A549 (cell line): ENCODE measurements around the gene NDFIP1.

Experiments
- BCL3 ChIP-seq: fragments of >200 bp; sonication (Bioruptor Twin); formaldehyde crosslinking; IDR thresholded peaks from 3 replicates; pipeline ENCODE4 v1.6.1; 2016
- CEBPB ChIP-seq, 2 experiments: fragments of >200 bp in 1 of 2; sonication (Bioruptor Twin) in 1 of 2; formaldehyde crosslinking in 1 of 2; IDR thresholded peaks; 2 replicates each; pipeline ENCODE4 v1.6.1; 2012 to 2016
- CTCF ChIP-seq: fragments of >200 bp; sonication (Bioruptor Twin); formaldehyde crosslinking; IDR thresholded peaks from 3 replicates; pipeline ENCODE4 v1.5.1; 2016
- EP300 ChIP-seq, 2 experiments: fragments of >200 bp; sonication (Bioruptor Twin); formaldehyde crosslinking; IDR thresholded peaks; 2 replicates in 1 of 2; 3 replicates in 1 of 2; pipeline ENCODE4 v1.6.1; 2016 to 2017
- HMGXB4 ChIP-seq: fragments of 250-450 bp; sonication (Bioruptor Pico); IDR thresholded peaks from 2 replicates; pipeline ENCODE4 v1.5.0; 2021; ENCODE audit warnings: mild to moderate bottlenecking, moderate library complexity, borderline replicate concordance
- POLR2A ChIP-seq: IDR thresholded peaks from 2 replicates; pipeline ENCODE4 v1.6.1; 2012; ENCODE audit warnings: mild to moderate bottlenecking, low read length
- RFX5 ChIP-seq: fragments of 450-650 bp; IDR thresholded peaks from 2 replicates; pipeline ENCODE4 v1.7.1; 2014; ENCODE audit warnings: antibody characterized with exemption, mild to moderate bottlenecking, moderate library complexity
- TF ChIP-seq, protein P1 (sequence below): fragments of 200-600 bp; sonication (generic); IDR thresholded peaks from 2 replicates; pipeline ENCODE4 v1.6.1; 2016; ENCODE audit warnings: antibody characterized with exemption, mild to moderate bottlenecking, moderate library complexity

- no peak for TF ChIP-seq HMGXB4 (CRISPR knock-in tag)
- TF ChIP-seq BCL3 = no peak
- no peak for TF ChIP-seq POLR2A
- TF ChIP-seq, protein P1, sequence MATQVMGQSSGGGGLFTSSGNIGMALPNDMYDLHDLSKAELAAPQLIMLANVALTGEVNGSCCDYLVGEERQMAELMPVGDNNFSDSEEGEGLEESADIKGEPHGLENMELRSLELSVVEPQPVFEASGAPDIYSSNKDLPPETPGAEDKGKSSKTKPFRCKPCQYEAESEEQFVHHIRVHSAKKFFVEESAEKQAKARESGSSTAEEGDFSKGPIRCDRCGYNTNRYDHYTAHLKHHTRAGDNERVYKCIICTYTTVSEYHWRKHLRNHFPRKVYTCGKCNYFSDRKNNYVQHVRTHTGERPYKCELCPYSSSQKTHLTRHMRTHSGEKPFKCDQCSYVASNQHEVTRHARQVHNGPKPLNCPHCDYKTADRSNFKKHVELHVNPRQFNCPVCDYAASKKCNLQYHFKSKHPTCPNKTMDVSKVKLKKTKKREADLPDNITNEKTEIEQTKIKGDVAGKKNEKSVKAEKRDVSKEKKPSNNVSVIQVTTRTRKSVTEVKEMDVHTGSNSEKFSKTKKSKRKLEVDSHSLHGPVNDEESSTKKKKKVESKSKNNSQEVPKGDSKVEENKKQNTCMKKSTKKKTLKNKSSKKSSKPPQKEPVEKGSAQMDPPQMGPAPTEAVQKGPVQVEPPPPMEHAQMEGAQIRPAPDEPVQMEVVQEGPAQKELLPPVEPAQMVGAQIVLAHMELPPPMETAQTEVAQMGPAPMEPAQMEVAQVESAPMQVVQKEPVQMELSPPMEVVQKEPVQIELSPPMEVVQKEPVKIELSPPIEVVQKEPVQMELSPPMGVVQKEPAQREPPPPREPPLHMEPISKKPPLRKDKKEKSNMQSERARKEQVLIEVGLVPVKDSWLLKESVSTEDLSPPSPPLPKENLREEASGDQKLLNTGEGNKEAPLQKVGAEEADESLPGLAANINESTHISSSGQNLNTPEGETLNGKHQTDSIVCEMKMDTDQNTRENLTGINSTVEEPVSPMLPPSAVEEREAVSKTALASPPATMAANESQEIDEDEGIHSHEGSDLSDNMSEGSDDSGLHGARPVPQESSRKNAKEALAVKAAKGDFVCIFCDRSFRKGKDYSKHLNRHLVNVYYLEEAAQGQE = no peak
- no peak for TF ChIP-seq EP300 (IDR thresholded peaks at IDR 0.05)
- TF ChIP-seq CTCF = no peak
- no peak for TF ChIP-seq RFX5
- TF ChIP-seq CEBPB (IDR thresholded peaks at IDR 0.05) = no peak
Measured at GRCh38 chr5:142073362-142073988, 35.1 kb upstream of the NDFIP1 start.
